PC-3 (cell line): ENCODE results near the gene MYO19.

Experiments
- EZH2phosphoT487 ChIP-seq: fragments of 300-600 bp; sonication (generic); IDR thresholded peaks from 2 replicates; pipeline ENCODE4 v1.6.1; 2018; ENCODE audit warnings: mild to moderate bottlenecking, antibody characterized with exemption, low read length, borderline replicate concordance
- TF ChIP-seq, protein P1 (sequence below): fragments of 300-600 bp; sonication (generic); conservative IDR thresholded peaks from 2 replicates; pipeline ENCODE4 v1.5.1; 2017; ENCODE audit warnings: antibody characterized with exemption, low read depth, mild to moderate bottlenecking, low read length

- TF ChIP-seq, protein P1, sequence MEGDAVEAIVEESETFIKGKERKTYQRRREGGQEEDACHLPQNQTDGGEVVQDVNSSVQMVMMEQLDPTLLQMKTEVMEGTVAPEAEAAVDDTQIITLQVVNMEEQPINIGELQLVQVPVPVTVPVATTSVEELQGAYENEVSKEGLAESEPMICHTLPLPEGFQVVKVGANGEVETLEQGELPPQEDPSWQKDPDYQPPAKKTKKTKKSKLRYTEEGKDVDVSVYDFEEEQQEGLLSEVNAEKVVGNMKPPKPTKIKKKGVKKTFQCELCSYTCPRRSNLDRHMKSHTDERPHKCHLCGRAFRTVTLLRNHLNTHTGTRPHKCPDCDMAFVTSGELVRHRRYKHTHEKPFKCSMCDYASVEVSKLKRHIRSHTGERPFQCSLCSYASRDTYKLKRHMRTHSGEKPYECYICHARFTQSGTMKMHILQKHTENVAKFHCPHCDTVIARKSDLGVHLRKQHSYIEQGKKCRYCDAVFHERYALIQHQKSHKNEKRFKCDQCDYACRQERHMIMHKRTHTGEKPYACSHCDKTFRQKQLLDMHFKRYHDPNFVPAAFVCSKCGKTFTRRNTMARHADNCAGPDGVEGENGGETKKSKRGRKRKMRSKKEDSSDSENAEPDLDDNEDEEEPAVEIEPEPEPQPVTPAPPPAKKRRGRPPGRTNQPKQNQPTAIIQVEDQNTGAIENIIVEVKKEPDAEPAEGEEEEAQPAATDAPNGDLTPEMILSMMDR, result no peak
- no peak for TF ChIP-seq EZH2phosphoT487
Observed at GRCh38 chr17:36494674-36495073, 40.0 kb downstream of the MYO19 start.
